Astrocyte (in vitro differentiated cells and primary cell): Measurements from ENCODE around the gene WDR45B. TPM values are rescaled to one million over a fixed set of nuclear protein-coding genes. Genes with fewer than 3 reads are reported as not detected.
A peak's percentile ranks its signal among the peaks of the same experiment; 100 is the strongest.

Experiments used
- DNase-seq: peaks from one replicate; pipeline ENCODE4 v3.0.0-alpha.2; 2010; ENCODE audit warnings: low read depth
- FAIRE-seq: peaks from 2 replicates; lab custom pipeline; 2011; peaks lifted over from hg19 to GRCh38; lab: Jason Lieb, UNC
- H2AFZ ChIP-seq: 2 replicates; pipeline ENCODE4 v1.6.0; 2012; ENCODE audit warnings: low read depth, low read length, inconsistent platforms
- H3K27ac ChIP-seq: 2 replicates; pipeline ENCODE4 v1.5.1; 2011; ENCODE audit warnings: low read depth, low read length, inconsistent platforms
- H3K27me3 ChIP-seq: 2 replicates; pipeline ENCODE4 v1.6.0; 2011; ENCODE audit warnings: low read length, inconsistent platforms; ENCODE audit not compliant: insufficient read depth
- H3K36me3 ChIP-seq: 2 replicates; pipeline ENCODE4 v1.5.1; 2011; ENCODE audit warnings: low read length, inconsistent platforms; ENCODE audit not compliant: insufficient read depth
- H3K4me1 ChIP-seq: 2 replicates; pipeline ENCODE4 v1.5.1; 2011; ENCODE audit warnings: low read length, inconsistent platforms; ENCODE audit not compliant: insufficient read depth
- H3K4me2 ChIP-seq: 2 replicates; pipeline ENCODE4 v1.6.0; 2012; ENCODE audit warnings: low read length, inconsistent platforms
- H3K4me3 ChIP-seq: 2 replicates; pipeline ENCODE4 v1.5.1; 2011; ENCODE audit warnings: low read depth, mild to moderate bottlenecking, low read length, inconsistent platforms; ENCODE audit not compliant: insufficient read depth
- H3K79me2 ChIP-seq: 2 replicates; pipeline ENCODE4 v1.6.0; 2012; ENCODE audit warnings: mild to moderate bottlenecking, low read length, inconsistent platforms; ENCODE audit not compliant: insufficient read depth
- H3K9ac ChIP-seq: 2 replicates; pipeline ENCODE4 v1.6.0; 2012; ENCODE audit warnings: mild to moderate bottlenecking, low read length, inconsistent platforms
- H3K9me3 ChIP-seq: 2 replicates; pipeline ENCODE4 v1.5.1; 2012; ENCODE audit warnings: low read depth, mild to moderate bottlenecking, low read length, inconsistent platforms; ENCODE audit not compliant: insufficient read depth
- H4K20me1 ChIP-seq: 2 replicates; pipeline ENCODE4 v1.6.0; 2012; ENCODE audit warnings: low read length, inconsistent platforms; ENCODE audit not compliant: insufficient read depth
- H3K27ac Mint-ChIP-seq: one replicate; pipeline ENCODE4 v1.8.0; 2021; ENCODE audit warnings: mild to moderate bottlenecking, mixed read lengths; ENCODE audit not compliant: unreplicated experiment
- H3K27me3 Mint-ChIP-seq: one replicate; pipeline ENCODE4 v1.8.0; 2021; ENCODE audit warnings: low read depth, mixed read lengths; ENCODE audit not compliant: unreplicated experiment
- H3K36me3 Mint-ChIP-seq: one replicate; pipeline ENCODE4 v1.8.0; 2021; ENCODE audit warnings: low read depth, mixed read lengths; ENCODE audit not compliant: unreplicated experiment
- H3K4me1 Mint-ChIP-seq: one replicate; pipeline ENCODE4 v1.8.0; 2021; ENCODE audit warnings: low read depth, mixed read lengths; ENCODE audit not compliant: unreplicated experiment
- H3K4me3 Mint-ChIP-seq: one replicate; pipeline ENCODE4 v1.8.0; 2021; ENCODE audit warnings: mild to moderate bottlenecking, moderate library complexity, mixed read lengths; ENCODE audit not compliant: unreplicated experiment
- H3K9me3 Mint-ChIP-seq: one replicate; pipeline ENCODE4 v1.8.0; 2021; ENCODE audit warnings: mild to moderate bottlenecking, mixed read lengths; ENCODE audit not compliant: unreplicated experiment
- CTCF ChIP-seq: IDR thresholded peaks from 2 replicates; pipeline ENCODE4 v1.5.1; 2011; ENCODE audit warnings: low read depth, mild to moderate bottlenecking, inconsistent platforms, low read length, moderate library complexity; ENCODE audit not compliant: insufficient read depth
- EZH2 ChIP-seq: IDR thresholded peaks from 2 replicates; pipeline ENCODE4 v1.6.1; 2012; ENCODE audit warnings: mild to moderate bottlenecking, low read length, inconsistent platforms; ENCODE audit not compliant: insufficient read depth
- total RNA-seq: library from RNA; stranded (reverse); gene quantifications from 2 replicates; pipeline ENCODE4 v1.2.1, GENCODE V29; 2021

The WDR45B gene
- total RNA-seq, 1 donor from 2014 or later, result 75.4 TPM

GRCh38 chr17:82594571-82594970 is 53.7 kb downstream of the WDR45B start:
- DNase-seq, result no peak
- Histone ChIP-seq H3K9ac (no peak overlapping the region), H3K27me3 (no peaks in the 10 kb centered on the region), H4K20me1 (peaks cover 7% of the 10 kb centered on the region), H3K36me3 (peaks cover 2% of the 10 kb centered on the region), H3K4me1 (peaks cover 17% of the 10 kb centered on the region), H3K9me3 (no peaks in the 10 kb centered on the region), H3K27ac (no peak overlapping the region), H2AFZ (no peak overlapping the region), H3K4me2 (no peak overlapping the region), H3K79me2 (peaks cover 36% of the 10 kb centered on the region), H3K4me3 (no peak overlapping the region)
- TF ChIP-seq CTCF, result no peak
- TF ChIP-seq EZH2, result no peak
- Mint-ChIP-seq H3K4me3 (no peak overlapping the region), H3K27me3 (no peaks in the 10 kb centered on the region), H3K9me3 (no peaks in the 10 kb centered on the region), H3K4me1 (peaks cover 12% of the 10 kb centered on the region), H3K36me3 (peaks cover 17% of the 10 kb centered on the region), H3K27ac (peak overlapping the region; percentile 72)
- FAIRE-seq, result no peak

- Mint-ChIP-seq H3K4me1 (peaks cover 7% of the 10 kb centered on the region), H3K4me3 (no peak overlapping the region), H3K27me3 (no peaks in the 10 kb centered on the region), H3K36me3 (peaks cover 17% of the 10 kb centered on the region), H3K9me3 (no peaks in the 10 kb centered on the region), H3K27ac (no peak overlapping the region)
- Histone ChIP-seq H3K4me2 (peak overlapping the region; percentile 98), H3K9ac (peak overlapping the region; percentile 80), H2AFZ (peak overlapping the region; percentile 41), H3K36me3 (peaks cover 2% of the 10 kb centered on the region), H3K9me3 (no peaks in the 10 kb centered on the region), H3K4me1 (peaks cover 14% of the 10 kb centered on the region), H3K4me3 (peak overlapping the region; percentile 71), H3K27ac (peak overlapping the region; percentile 50), H3K79me2 (peaks cover 32% of the 10 kb centered on the region), H4K20me1 (peaks cover 7% of the 10 kb centered on the region), H3K27me3 (no peaks in the 10 kb centered on the region)
- no peak for FAIRE-seq
- DNase-seq, result no peak
- TF ChIP-seq CTCF, result no peak
- no peak for TF ChIP-seq EZH2
Measured at GRCh38 chr17:82593590-82594087, 54.6 kb downstream of the WDR45B start.

- Mint-ChIP-seq H3K4me3 (no peak overlapping the region), H3K27ac (peak overlapping the region; percentile 87), H3K36me3 (peaks cover 18% of the 10 kb centered on the region), H3K27me3 (no peaks in the 10 kb centered on the region), H3K9me3 (no peaks in the 10 kb centered on the region), H3K4me1 (peaks cover 5% of the 10 kb centered on the region)
- H3K36me3 ChIP-seq, result peaks cover 4% of the 10 kb centered on the region
- H3K27me3 ChIP-seq, result no peaks in the 10 kb centered on the region
- H2AFZ ChIP-seq, result peak overlapping the region; percentile 41
- peaks cover 29% of the 10 kb centered on the region for H3K79me2 ChIP-seq
- peaks cover 8% of the 10 kb centered on the region for H3K4me1 ChIP-seq
- H3K4me2 ChIP-seq, result peak overlapping the region; percentile 98
- TF ChIP-seq CTCF, result no peak
- TF ChIP-seq EZH2, result no peak
- peaks cover 7% of the 10 kb centered on the region for H4K20me1 ChIP-seq
- no peaks in the 10 kb centered on the region for H3K9me3 ChIP-seq
- peak overlapping the region; percentile 50 for H3K27ac ChIP-seq
- DNase-seq (peak; percentile 66), FAIRE-seq (no peak)
- peak overlapping the region; percentile 71 for H3K4me3 ChIP-seq
- H3K9ac ChIP-seq, result peak overlapping the region; percentile 80
Measured at GRCh38 chr17:82592767-82593589, 55.3 kb downstream of the WDR45B start.
